Nephron (organoid): Measurements from ENCODE around the gene ARFGEF2.

Experiments used
- H3K27ac Mint-ChIP-seq, 3 experiments: 2 replicates each; pipeline ENCODE4 v1.8.0; 2020; ENCODE audit warnings: mixed read lengths in 3 of 3, mild to moderate bottlenecking in 2 of 3, moderate library complexity in 1 of 3
- H3K27me3 Mint-ChIP-seq: 2 replicates; pipeline ENCODE4 v1.8.0; 2021; ENCODE audit warnings: low read depth, mild to moderate bottlenecking, moderate library complexity, mixed read lengths
- H3K36me3 Mint-ChIP-seq: 2 replicates; pipeline ENCODE4 v1.8.0; 2020; ENCODE audit warnings: low read depth, mixed read lengths
- H3K4me1 Mint-ChIP-seq: 2 replicates; pipeline ENCODE4 v1.8.0; 2020; ENCODE audit warnings: mixed read lengths
- H3K4me3 Mint-ChIP-seq, 3 experiments: 2 replicates each; pipeline ENCODE4 v1.8.0; 2020; ENCODE audit warnings: mild to moderate bottlenecking in 3 of 3, mixed read lengths in 3 of 3, moderate library complexity in 2 of 3
- H3K9me3 Mint-ChIP-seq: 2 replicates; pipeline ENCODE4 v1.8.0; 2020; ENCODE audit warnings: mixed read lengths
- TF ChIP-seq, protein P1 (sequence below), 3 experiments: fragments of 200-600 bp; sonication (generic); IDR thresholded peaks; one replicate each; pipeline ENCODE4 v1.5.0; 2021; ENCODE audit warnings: antibody characterized with exemption in 3 of 3; ENCODE audit not compliant: unreplicated experiment in 3 of 3

The ARFGEF2 gene

GRCh38 chr20:48897305-48898010 is 24.1 kb upstream of the ARFGEF2 start:
- Mint-ChIP-seq H3K36me3 (no peaks in the 10 kb centered on the region), H3K4me3 (no peak overlapping the region), H3K27me3 (peaks cover 24% of the 10 kb centered on the region), H3K4me1 (no peaks in the 10 kb centered on the region), H3K9me3 (peaks cover 11% of the 10 kb centered on the region), H3K27ac (no peak overlapping the region)
- TF ChIP-seq, protein P1, sequence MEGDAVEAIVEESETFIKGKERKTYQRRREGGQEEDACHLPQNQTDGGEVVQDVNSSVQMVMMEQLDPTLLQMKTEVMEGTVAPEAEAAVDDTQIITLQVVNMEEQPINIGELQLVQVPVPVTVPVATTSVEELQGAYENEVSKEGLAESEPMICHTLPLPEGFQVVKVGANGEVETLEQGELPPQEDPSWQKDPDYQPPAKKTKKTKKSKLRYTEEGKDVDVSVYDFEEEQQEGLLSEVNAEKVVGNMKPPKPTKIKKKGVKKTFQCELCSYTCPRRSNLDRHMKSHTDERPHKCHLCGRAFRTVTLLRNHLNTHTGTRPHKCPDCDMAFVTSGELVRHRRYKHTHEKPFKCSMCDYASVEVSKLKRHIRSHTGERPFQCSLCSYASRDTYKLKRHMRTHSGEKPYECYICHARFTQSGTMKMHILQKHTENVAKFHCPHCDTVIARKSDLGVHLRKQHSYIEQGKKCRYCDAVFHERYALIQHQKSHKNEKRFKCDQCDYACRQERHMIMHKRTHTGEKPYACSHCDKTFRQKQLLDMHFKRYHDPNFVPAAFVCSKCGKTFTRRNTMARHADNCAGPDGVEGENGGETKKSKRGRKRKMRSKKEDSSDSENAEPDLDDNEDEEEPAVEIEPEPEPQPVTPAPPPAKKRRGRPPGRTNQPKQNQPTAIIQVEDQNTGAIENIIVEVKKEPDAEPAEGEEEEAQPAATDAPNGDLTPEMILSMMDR (IDR thresholded peaks at IDR 0.05; ENCODE audit: unreplicated experiment in 3 of 3): no peak

DNA sequence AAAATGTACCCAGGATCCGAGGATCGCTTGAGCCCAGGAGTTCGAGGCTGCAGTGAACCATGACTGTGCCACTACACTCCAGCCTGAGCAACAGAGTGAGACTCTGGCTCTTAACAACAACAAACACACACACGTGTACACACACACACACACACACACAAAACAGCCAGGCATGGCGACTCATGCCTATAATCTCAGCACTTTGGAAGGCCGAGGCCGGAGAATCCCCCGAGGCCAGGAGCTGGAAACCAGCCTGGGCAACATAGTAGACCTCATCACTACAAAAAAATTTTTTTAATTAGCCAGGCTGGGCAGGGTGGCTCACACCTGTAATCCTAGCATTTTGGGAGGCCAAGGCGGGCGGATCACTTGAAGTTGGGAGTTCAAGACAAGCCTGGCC is 23.3 kb upstream of the ARFGEF2 start:
- Mint-ChIP-seq H3K36me3 (no peaks in the 10 kb centered on the region), H3K9me3 (peaks cover 7% of the 10 kb centered on the region), H3K27ac (no peak overlapping the region), H3K4me1 (no peaks in the 10 kb centered on the region), H3K4me3 (no peak overlapping the region), H3K27me3 (peaks cover 24% of the 10 kb centered on the region)
- TF ChIP-seq, protein P1 (IDR thresholded peaks at IDR 0.05; ENCODE audit: unreplicated experiment in 3 of 3): no peak

GRCh38 chr20:48898896-48899530 is 22.5 kb upstream of the ARFGEF2 start:
- H3K4me3 Mint-ChIP-seq: no peak overlapping the region
- no peaks in the 10 kb centered on the region for H3K36me3 Mint-ChIP-seq
- H3K27me3 Mint-ChIP-seq: peaks cover 23% of the 10 kb centered on the region
- no peaks in the 10 kb centered on the region for H3K4me1 Mint-ChIP-seq
- TF ChIP-seq, protein P1 (IDR thresholded peaks at IDR 0.05; ENCODE audit: unreplicated experiment in 3 of 3): no peak
- no peaks in the 10 kb centered on the region for H3K9me3 Mint-ChIP-seq
- no peak overlapping the region for H3K27ac Mint-ChIP-seq

DNA sequence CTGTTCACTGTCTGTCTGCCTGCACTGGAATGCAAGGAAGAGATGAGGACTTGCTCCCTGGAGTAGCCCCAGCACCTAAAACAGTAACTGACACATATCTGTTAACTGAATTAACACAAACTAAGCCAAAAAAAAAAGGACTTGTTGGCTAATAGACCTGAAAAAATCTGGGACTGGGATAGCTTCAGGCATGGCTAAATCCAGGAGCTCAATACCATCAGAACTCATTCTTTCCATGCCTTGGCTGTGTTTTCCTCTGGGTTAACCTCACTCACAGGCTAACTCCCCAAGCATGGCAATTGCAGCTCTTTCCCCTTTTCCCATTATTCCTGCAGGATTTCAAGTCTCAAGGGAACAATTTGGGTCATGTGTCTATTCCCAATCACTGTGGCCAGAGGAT is 21.6 kb upstream of the ARFGEF2 start:
- no peaks in the 10 kb centered on the region for H3K36me3 Mint-ChIP-seq
- H3K4me3 Mint-ChIP-seq: no peak overlapping the region
- no peak overlapping the region for H3K27ac Mint-ChIP-seq
- no peaks in the 10 kb centered on the region for H3K9me3 Mint-ChIP-seq
- peaks cover 7% of the 10 kb centered on the region for H3K4me1 Mint-ChIP-seq
- TF ChIP-seq, protein P1 (IDR thresholded peaks at IDR 0.05; ENCODE audit: unreplicated experiment in 3 of 3): no peak
- peaks cover 23% of the 10 kb centered on the region for H3K27me3 Mint-ChIP-seq

GRCh38 chr20:48901326-48901725 is 20.2 kb upstream of the ARFGEF2 start:
- TF ChIP-seq, protein P1 (IDR thresholded peaks at IDR 0.05; ENCODE audit: unreplicated experiment in 3 of 3): no peak
- no peaks in the 10 kb centered on the region for H3K9me3 Mint-ChIP-seq
- H3K4me3 Mint-ChIP-seq: no peak overlapping the region
- H3K27ac Mint-ChIP-seq: no peak overlapping the region
- peaks cover 25% of the 10 kb centered on the region for H3K27me3 Mint-ChIP-seq
- no peaks in the 10 kb centered on the region for H3K36me3 Mint-ChIP-seq
- peaks cover 11% of the 10 kb centered on the region for H3K4me1 Mint-ChIP-seq

DNA sequence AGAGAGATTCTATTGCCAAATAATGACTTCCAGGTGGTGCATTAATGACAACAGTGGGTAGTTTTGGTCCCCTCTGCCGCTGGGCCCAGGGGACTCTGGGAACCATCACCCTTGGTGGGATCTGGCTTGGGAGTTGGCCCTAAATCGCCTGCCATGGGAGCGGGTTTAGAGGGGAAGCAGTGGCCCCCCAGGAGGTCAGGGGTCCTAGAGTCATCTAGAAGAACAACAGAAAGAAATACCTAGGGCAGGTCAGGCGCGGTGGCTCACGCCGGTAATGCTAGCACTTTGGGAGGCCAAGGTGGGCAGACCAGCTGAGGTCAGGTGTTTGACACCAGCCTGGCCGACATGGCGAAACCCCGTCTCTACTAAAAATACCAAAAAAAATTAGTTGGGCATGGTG is 17.8 kb upstream of the ARFGEF2 start:
- H3K27me3 Mint-ChIP-seq: peaks cover 16% of the 10 kb centered on the region
- peaks cover 11% of the 10 kb centered on the region for H3K4me1 Mint-ChIP-seq
- H3K36me3 Mint-ChIP-seq: no peaks in the 10 kb centered on the region
- TF ChIP-seq, protein P1 (IDR thresholded peaks at IDR 0.05; ENCODE audit: unreplicated experiment in 3 of 3): no peak
- H3K27ac Mint-ChIP-seq: no peak overlapping the region
- no peak overlapping the region for H3K4me3 Mint-ChIP-seq
- H3K9me3 Mint-ChIP-seq: no peaks in the 10 kb centered on the region
